Effector CD8-positive, alpha-beta T cell (primary cell): ENCODE data around the gene FAM234B.

Experiments
- DNase-seq: peaks from one replicate; lab custom pipeline; 2025; lab: John Stamatoyannopoulos, UW
- total RNA-seq, 4 experiments: gene quantifications; one replicate each; lab custom pipeline; 2026; lab: John Stamatoyannopoulos, UW

Gene FAM234B
- 4.7 to 12.7 (median 8.1) reads per million in 4 experiments for total RNA-seq

GRCh38 chr12:13044002-13044905, at the start of gene FAM234B:
Gene FAM234B, plus strand, starts transcription at chr12:13044381. Its CDS starts 23 bp downstream, at chr12:13044404.
- DNase-seq, result peak; percentile 56

- no peak for DNase-seq
Observed at GRCh38 chr12:12995088-12995487, 49.1 kb upstream of the FAM234B start.

GRCh38 chr12:12996209-12996608, 48.0 kb upstream of the FAM234B start:
- DNase-seq, result no peak

GRCh38 chr12:12997156-12997555, 47.0 kb upstream of the FAM234B start:
- no peak for DNase-seq

- DNase-seq, result no peak
Observed at GRCh38 chr12:12997734-12998133, 46.4 kb upstream of the FAM234B start.

GRCh38 chr12:12998248-12998647, 45.9 kb upstream of the FAM234B start:
- DNase-seq, result no peak

GRCh38 chr12:12999271-12999958, 44.8 kb upstream of the FAM234B start:
- no peak for DNase-seq

GRCh38 chr12:12999959-13000615, 44.1 kb upstream of the FAM234B start, which contains the start of gene HEBP1:
Gene HEBP1, minus strand, starts transcription at chr12:13000265. Its CDS starts 151 bp downstream, at chr12:13000114.
- DNase-seq, result peak; percentile 92

GRCh38 chr12:13000616-13000924, 43.6 kb upstream of the FAM234B start:
- no peak for DNase-seq

- peak; percentile 2 for DNase-seq
Observed at GRCh38 chr12:13000925-13001774, 43.0 kb upstream of the FAM234B start.

- DNase-seq, result no peak
Observed at GRCh38 chr12:13001775-13002040, 42.5 kb upstream of the FAM234B start.

GRCh38 chr12:13002301-13003097, 41.7 kb upstream of the FAM234B start:
- no peak for DNase-seq

GRCh38 chr12:13004361-13004760, 39.8 kb upstream of the FAM234B start:
- DNase-seq, result no peak

GRCh38 chr12:13004986-13005385, 39.2 kb upstream of the FAM234B start:
- DNase-seq, result no peak

- DNase-seq, result no peak
Observed at GRCh38 chr12:13005649-13006048, 38.5 kb upstream of the FAM234B start.

GRCh38 chr12:13007496-13008233, 36.5 kb upstream of the FAM234B start:
- no peak for DNase-seq

- DNase-seq, result no peak
Observed at GRCh38 chr12:13008741-13009380, 35.3 kb upstream of the FAM234B start.

- no peak for DNase-seq
Observed at GRCh38 chr12:13011098-13011497, 33.1 kb upstream of the FAM234B start.

GRCh38 chr12:13022851-13023271, 21.3 kb upstream of the FAM234B start:
- no peak for DNase-seq
